ENCODE measurements around the gene DST.

Gene DST

DNA sequence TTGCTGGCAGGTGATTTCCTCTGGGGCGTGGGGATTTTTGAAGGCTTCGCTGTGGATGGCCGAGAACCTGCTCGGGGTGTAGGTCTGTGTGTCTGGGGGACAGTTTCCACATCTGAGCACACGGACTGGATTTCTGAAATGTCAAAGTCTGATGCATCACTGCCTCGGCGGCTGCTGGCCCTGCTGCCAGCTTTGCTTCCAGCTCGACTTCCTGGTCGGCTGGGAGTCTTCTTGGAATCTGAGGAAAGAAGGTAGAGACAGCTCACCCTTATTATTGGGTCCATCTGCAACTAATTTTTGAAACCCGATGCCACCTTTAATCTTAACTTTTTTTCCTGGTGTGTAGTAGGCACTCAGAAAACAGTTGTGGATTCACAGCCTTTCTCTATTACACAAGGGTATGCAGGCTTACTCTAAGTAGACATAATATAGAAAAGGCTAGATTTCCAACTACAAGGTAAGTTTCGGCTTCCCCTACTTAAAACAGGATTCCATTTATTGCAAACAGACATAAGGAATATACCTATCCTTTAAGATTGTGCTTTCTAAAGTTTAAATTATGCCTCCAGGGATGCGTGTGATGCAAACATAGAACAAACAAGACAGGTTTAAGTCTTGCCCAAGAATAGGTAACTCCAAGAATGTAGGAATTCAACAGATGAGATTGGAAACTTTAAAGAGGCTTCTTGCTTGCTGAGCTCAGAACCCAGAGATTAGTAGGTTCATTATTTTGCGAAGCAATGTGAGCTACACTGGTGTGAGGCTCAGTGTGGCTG is 183.5 kb downstream of the DST start:
- Mint-ChIP-seq H3K4me1 (no peaks in the 10 kb centered on the region), H3K27me3 (ENCODE audit: low read depth, poor library complexity) (peaks cover 2% of the 10 kb centered on the region), H3K4me3 (no peak overlapping the region), H3K9me3 (no peaks in the 10 kb centered on the region), H3K27ac (no peak overlapping the region), H3K36me3 (ENCODE audit: low read depth) (peaks cover 34% of the 10 kb centered on the region)
- no peak for DNase-seq
- TF ChIP-seq, protein P1, sequence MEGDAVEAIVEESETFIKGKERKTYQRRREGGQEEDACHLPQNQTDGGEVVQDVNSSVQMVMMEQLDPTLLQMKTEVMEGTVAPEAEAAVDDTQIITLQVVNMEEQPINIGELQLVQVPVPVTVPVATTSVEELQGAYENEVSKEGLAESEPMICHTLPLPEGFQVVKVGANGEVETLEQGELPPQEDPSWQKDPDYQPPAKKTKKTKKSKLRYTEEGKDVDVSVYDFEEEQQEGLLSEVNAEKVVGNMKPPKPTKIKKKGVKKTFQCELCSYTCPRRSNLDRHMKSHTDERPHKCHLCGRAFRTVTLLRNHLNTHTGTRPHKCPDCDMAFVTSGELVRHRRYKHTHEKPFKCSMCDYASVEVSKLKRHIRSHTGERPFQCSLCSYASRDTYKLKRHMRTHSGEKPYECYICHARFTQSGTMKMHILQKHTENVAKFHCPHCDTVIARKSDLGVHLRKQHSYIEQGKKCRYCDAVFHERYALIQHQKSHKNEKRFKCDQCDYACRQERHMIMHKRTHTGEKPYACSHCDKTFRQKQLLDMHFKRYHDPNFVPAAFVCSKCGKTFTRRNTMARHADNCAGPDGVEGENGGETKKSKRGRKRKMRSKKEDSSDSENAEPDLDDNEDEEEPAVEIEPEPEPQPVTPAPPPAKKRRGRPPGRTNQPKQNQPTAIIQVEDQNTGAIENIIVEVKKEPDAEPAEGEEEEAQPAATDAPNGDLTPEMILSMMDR (IDR thresholded peaks at IDR 0.05): no peak

DNA sequence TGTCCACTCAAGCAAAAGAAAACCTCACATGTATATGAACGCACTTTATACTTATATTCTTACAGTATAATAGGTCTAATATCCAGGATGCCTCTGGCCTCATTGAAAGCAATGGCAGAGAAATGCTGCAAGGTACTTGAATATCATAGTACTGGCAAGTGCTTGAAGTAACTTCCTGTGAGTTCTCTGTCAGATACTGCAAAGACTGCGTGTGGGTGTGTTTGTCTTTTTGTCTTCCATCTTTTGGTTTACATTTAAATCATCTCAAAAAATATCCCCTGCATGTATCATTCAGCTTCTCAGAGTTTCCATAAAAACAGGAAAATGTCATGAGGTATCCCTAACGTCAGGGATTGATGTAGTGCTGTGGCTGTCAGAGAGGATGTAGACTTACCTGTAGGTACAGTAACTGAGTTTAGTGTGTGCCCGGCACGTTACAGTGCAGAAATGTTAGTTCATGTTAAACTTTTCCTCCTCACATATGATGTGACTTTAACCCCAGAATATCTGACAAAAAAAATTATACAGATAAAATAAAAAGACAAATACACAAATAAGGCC is 184.3 kb downstream of the DST start:
- no peaks in the 10 kb centered on the region for H3K9me3 Mint-ChIP-seq
- H3K36me3 Mint-ChIP-seq (ENCODE audit: low read depth): peaks cover 27% of the 10 kb centered on the region
- TF ChIP-seq, protein P1 (IDR thresholded peaks at IDR 0.05): no peak
- no peak for DNase-seq
- H3K4me3 Mint-ChIP-seq: no peak overlapping the region
- no peak overlapping the region for H3K27ac Mint-ChIP-seq
- H3K4me1 Mint-ChIP-seq: no peaks in the 10 kb centered on the region
- peaks cover 2% of the 10 kb centered on the region for H3K27me3 Mint-ChIP-seq (ENCODE audit: low read depth, poor library complexity)

DNA sequence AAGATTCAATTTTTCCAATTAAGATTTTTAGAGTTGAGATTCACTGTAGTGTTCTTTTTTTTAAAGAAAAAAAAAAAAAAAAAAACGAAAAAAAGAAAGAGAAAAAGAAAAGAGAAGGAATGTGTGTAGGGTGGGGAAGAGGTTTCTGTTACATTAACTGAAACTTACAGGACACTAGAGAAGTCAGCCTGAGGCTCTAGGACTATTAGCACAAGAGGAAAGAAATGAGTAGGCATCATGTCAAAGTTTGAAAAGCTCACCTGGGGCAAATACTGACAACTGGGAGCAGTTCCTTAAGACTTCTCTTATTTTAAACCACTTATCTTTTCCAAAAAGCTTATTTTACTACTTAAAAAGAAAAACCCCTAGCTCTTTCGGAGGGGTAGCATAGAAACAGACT is 185.9 kb downstream of the DST start:
- Mint-ChIP-seq H3K4me1 (no peaks in the 10 kb centered on the region), H3K27ac (no peak overlapping the region), H3K4me3 (no peak overlapping the region), H3K9me3 (no peaks in the 10 kb centered on the region), H3K36me3 (ENCODE audit: low read depth) (peaks cover 14% of the 10 kb centered on the region), H3K27me3 (ENCODE audit: low read depth, poor library complexity) (peaks cover 2% of the 10 kb centered on the region)
- TF ChIP-seq, protein P1 (IDR thresholded peaks at IDR 0.05): no peak
- DNase-seq: no peak

DNA sequence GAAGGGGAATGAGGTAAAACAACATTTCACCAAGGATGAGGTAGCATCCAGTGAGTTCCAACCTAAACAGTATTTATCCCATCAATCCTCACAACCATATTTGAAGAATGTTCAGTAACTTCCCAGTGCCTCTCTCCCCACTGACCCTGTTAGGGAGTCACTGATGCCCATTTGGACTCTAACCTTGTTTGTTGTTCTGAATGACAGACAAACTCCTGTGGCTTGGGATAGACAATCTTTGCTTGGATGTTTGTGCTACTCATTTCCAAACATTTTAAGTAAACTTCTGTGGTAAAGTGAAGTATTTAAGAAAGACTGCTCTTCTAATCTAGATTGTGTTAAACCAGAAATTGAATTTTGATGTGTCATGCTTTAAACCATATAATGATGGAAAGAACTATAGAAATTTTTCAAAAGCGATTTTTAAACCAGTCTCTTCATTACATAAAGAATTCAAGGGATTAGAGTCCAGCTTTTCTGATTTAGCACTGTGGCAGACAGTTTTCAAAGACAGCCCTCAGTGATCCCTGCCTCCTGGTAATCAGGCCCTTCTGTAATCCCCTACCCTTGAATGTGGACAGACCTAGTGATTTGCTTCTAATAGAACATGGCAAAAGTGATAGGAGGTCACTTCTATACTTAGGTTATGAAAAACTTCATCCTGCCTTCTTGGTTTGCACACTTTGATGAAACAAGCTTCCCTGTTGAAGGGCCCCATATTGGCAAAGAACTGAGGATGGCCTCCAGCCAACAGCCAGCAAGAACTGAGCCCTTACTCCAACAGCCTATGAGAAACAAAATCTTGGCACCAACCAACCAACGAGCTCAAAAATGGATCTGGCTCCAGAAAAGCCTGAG is 191.6 kb downstream of the DST start:
- Mint-ChIP-seq H3K4me3 (no peak overlapping the region), H3K36me3 (ENCODE audit: low read depth) (no peaks in the 10 kb centered on the region), H3K4me1 (no peaks in the 10 kb centered on the region), H3K9me3 (no peaks in the 10 kb centered on the region), H3K27me3 (ENCODE audit: low read depth, poor library complexity) (peaks cover 2% of the 10 kb centered on the region), H3K27ac (no peak overlapping the region)
- no peak for DNase-seq
- TF ChIP-seq, protein P1 (IDR thresholded peaks at IDR 0.05): no peak

DNA sequence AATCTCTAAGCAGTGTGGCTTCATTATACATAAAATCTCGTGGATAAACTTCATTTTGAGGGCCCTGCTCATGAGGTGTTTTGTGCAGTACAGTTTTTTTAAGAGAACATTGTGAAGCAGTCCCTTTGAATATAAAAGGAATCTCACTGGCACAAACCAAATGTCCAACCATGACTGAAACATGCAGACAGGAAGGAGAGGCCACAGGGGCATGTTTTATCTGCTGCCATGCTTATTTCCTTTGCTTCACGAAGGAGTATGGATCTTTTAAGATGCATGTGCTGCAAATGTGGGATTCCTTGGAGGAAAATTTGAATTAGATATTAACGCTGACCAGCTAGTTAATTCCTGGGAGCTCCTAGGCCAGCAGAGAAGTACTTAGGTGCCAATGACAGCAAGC is 192.3 kb downstream of the DST start:
- no peaks in the 10 kb centered on the region for H3K36me3 Mint-ChIP-seq (ENCODE audit: low read depth)
- no peaks in the 10 kb centered on the region for H3K9me3 Mint-ChIP-seq
- H3K4me3 Mint-ChIP-seq: no peak overlapping the region
- no peak for DNase-seq
- TF ChIP-seq, protein P1 (IDR thresholded peaks at IDR 0.05): no peak
- H3K4me1 Mint-ChIP-seq: no peaks in the 10 kb centered on the region
- H3K27ac Mint-ChIP-seq: no peak overlapping the region
- H3K27me3 Mint-ChIP-seq (ENCODE audit: low read depth, poor library complexity): peaks cover 2% of the 10 kb centered on the region
